ENCODE data around the gene MRPL24. TPM values are rescaled to one million over a fixed set of nuclear protein-coding genes. Genes with fewer than 3 reads are reported as not detected.
A peak's percentile ranks its signal among the peaks of the same experiment; 100 is the strongest.

MRPL24 gene
- total and polyA plus RNA-seq, 9 of the 15 experiments (the other 6 are each of a cell fraction or from before 2014, with no cell fraction given): 74.3 to 267 (median 113) TPM

GRCh38 chr1:156740741-156741480, at the start of gene MRPL24 (continued):
- TF ChIP-seq MGA (IDR thresholded peaks at IDR 0.05): peak; percentile 90
- TF ChIP-seq GATAD2B (IDR thresholded peaks at IDR 0.05; ENCODE audit: borderline replicate concordance): no peak
- TF ChIP-seq IRF9 (tag; IDR thresholded peaks at IDR 0.05): no peak
- TF ChIP-seq TBP (optimal IDR thresholded peaks at IDR 0.05; ENCODE audit: low read depth, low read length): peak; percentile 6
- no peak for TF ChIP-seq PPARD (CRISPR knock-in tag; IDR thresholded peaks at IDR 0.05)
- TF ChIP-seq SMAD3 (CRISPR knock-in tag; conservative IDR thresholded peaks at IDR 0.05): no peak
- no peak for TF ChIP-seq NCOA4 (IDR thresholded peaks at IDR 0.05; ENCODE audit: partially characterized antibody)
- no peak for TF ChIP-seq SMARCC2 (IDR thresholded peaks at IDR 0.05; ENCODE audit: low read depth)
- TF ChIP-seq CHD2 (IDR thresholded peaks at IDR 0.05; ENCODE audit: low read depth, low read length): peak; percentile 72
- peak; percentile 59 for TF ChIP-seq FOSL1 (tag; conservative IDR thresholded peaks at IDR 0.05)
- no peak for TF ChIP-seq MTA2 (IDR thresholded peaks at IDR 0.05; ENCODE audit: low read depth)
- TF ChIP-seq HDGF (IDR thresholded peaks at IDR 0.05): peak; percentile 91; the same call in 1 of the 2 replicates
- TF ChIP-seq USF2 (CRISPR knock-in tag; IDR thresholded peaks at IDR 0.05): no peak
- peak; percentile 73; the same call in 1 of the 2 replicates for TF ChIP-seq DMBX1 (CRISPR knock-in tag; IDR thresholded peaks at IDR 0.05; ENCODE audit: borderline replicate concordance)
- TF ChIP-seq MAZ (CRISPR knock-in tag; conservative IDR thresholded peaks at IDR 0.05 in 1 of 2, IDR thresholded peaks at IDR 0.05 in 1 of 2): peak; percentile 83 to 88
- TF ChIP-seq SMARCA4 (IDR thresholded peaks at IDR 0.05): no peak
